ENCODE data around the gene MYO5B.

The MYO5B gene

DNA sequence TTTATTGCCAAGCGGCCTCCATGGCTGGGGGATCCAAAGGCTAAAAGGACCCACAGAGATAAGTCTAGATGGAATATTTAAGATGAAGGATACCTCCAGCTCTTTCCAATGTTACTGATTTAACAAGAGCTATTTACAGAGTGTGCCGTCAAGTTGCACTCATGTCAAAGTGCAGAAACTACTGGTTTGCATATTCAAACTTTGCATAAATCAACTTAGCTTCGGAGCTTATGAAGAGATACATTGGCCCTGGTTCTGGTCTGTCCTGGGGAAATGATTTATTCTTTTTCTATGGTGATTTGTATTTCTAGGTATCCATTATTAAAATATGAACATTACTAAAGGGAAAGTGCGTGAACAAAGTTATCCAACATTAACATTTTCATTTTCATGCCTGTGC lies 14.4 kb upstream of the MYO5B start:
- TF ChIP-seq, protein P1, sequence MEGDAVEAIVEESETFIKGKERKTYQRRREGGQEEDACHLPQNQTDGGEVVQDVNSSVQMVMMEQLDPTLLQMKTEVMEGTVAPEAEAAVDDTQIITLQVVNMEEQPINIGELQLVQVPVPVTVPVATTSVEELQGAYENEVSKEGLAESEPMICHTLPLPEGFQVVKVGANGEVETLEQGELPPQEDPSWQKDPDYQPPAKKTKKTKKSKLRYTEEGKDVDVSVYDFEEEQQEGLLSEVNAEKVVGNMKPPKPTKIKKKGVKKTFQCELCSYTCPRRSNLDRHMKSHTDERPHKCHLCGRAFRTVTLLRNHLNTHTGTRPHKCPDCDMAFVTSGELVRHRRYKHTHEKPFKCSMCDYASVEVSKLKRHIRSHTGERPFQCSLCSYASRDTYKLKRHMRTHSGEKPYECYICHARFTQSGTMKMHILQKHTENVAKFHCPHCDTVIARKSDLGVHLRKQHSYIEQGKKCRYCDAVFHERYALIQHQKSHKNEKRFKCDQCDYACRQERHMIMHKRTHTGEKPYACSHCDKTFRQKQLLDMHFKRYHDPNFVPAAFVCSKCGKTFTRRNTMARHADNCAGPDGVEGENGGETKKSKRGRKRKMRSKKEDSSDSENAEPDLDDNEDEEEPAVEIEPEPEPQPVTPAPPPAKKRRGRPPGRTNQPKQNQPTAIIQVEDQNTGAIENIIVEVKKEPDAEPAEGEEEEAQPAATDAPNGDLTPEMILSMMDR (IDR thresholded peaks at IDR 0.05; ENCODE audit: insufficient read depth, low read length, missing control alignments): no peak
- H3K4me3 ChIP-seq (ENCODE audit: low read depth, low read length): no peak overlapping the region
- ChIA-PET CTCF (no interaction called here), POLR2A (interaction anchor here (0.6 kb wide), 1 partner anchor 234 kb away, joined by 3 read pairs; no protein-coding TSS in a partner anchor)
- no peak for DNase-seq (ENCODE audit: low read depth, low spot score)

DNA sequence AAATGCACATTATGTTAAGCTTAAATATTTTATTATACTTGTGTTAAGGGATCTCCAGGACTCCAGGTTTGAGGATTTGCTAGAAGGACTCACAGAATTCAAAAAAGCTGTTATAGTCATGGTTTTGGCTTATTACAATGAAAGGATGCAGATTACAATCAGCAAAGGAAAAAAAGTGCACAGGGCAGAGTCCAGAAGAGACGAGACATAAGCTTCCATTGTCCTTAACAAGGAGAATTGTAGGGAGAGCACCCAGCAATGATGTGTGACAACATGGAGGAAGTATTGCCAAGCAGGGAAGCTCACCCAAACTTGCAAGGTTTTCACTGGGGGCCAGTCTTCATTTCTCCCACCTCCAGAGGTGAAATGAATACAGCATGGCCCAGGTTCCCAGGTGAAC lies 12.8 kb upstream of the MYO5B start:
- no peak overlapping the region for H3K4me3 ChIP-seq (ENCODE audit: low read depth, low read length)
- no peak for DNase-seq (ENCODE audit: low read depth, low spot score)
- ChIA-PET POLR2A (no interaction called here), CTCF (interaction anchor here (1.1 to 1.4 kb wide), 4 partner anchors 11 to 197 kb away, joined by 3 to 5 read pairs (median 3); no protein-coding TSS in a partner anchor)
- TF ChIP-seq, protein P1 (IDR thresholded peaks at IDR 0.05; ENCODE audit: insufficient read depth, low read length, missing control alignments): no peak

DNA sequence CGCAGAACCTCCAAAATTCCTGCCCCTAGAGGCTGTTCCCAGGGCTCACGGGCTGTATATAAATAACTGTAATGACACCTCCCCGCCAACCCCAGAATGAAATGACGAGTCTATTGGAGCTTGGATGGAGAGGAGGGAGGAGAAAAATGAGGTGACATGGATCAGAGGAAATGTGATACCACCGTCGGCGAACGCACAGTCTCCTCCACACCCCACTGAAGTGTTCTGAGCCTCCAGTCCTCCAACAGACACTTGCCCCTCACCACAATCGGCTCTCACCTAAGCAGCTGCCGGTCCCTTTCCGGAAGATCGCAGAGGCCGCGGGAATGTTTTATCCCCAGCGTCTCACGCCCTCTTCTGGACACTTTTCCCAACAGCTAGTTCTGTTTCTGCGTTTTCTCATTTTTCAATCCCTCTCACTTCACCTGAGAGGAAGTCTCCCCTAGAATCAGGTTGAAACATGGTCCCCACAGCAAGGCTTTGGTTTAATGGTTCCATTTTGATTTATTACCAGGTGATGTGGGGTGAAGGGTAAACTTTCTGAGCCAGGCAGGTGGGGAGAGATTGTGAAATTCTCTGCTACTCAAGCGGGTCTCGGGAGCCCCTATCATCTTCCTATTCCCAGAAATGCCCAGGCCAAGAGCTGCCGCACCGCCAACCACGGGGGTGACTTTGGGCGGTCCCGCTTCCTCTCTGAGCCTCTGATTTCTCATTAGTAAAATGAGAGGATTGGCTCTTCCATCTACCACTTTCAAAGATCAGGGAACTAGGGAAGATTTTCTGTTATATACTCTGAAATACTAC lies 9.1 kb upstream of the MYO5B start:
- DNase-seq (ENCODE audit: low read depth, low spot score): no peak
- POLR2A ChIA-PET: no interaction called here
- no peak overlapping the region; the same call in 1 of the 2 replicates for H3K4me3 ChIP-seq (ENCODE audit: low read depth, low read length)
- TF ChIP-seq, protein P1 (IDR thresholded peaks at IDR 0.05; ENCODE audit: insufficient read depth, low read length, missing control alignments): peak; percentile 59
- CTCF ChIA-PET: interaction anchor here (0.8 to 4.2 kb wide), 17 partner anchors 9 to 694 kb away, joined by 3 to 17 read pairs (median 4); partner anchors contain the start of gene MYO5B

DNA sequence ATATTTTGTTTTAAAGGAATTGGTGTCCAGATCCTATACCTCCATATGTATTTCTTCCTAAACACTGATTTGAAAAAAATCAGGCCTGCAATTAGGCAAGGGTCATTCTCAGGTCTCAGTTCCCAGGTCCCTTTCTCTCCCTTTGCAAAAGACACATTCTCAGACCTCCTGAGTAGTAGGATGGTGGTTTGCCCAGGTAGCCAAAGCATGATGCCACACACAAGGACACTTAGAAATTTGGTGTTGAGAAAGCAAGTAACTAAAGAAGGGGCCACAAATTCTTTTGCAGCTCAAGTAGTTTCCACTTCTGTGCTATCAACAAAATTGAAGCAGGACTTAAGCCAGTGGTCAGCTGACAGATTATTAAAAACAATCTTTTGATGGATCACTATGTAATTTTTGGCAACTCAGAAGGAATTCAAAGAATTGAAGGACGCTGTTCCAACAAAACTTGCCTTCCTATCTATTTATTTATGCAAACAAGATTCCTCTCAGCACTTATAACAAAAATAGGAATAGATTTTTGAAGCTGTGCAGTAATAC lies 6.6 kb upstream of the MYO5B start:
- CTCF ChIA-PET: interaction anchor here (2.1 to 4.2 kb wide), 2 partner anchors 17 to 155 kb away, joined by 7 to 17 read pairs; no protein-coding TSS in a partner anchor
- TF ChIP-seq, protein P1 (IDR thresholded peaks at IDR 0.05; ENCODE audit: insufficient read depth, low read length, missing control alignments): no peak

DNA sequence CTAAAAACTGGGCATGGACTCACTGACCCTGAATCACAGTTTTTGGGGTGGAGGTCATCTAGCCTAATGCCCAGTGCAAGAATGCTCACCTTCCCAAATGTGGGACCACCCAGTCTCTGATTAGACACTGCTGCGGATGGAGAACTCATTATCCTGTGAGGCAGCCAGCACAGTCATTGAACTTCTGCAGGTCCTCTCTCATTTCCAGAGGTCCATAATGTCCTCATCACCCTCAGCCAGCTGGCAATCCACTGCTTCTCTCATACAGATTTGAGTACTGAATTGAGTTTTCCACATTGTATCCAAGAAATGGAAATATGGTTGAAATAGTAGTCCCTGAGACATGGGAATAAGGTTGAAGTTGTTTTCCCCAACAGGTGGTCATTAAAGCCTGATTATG lies 5.0 kb upstream of the MYO5B start:
- CTCF ChIA-PET: no interaction called here
- H3K4me3 ChIP-seq (ENCODE audit: low read depth, low read length): no peak overlapping the region
- TF ChIP-seq, protein P1 (IDR thresholded peaks at IDR 0.05; ENCODE audit: insufficient read depth, low read length, missing control alignments): no peak
- POLR2A ChIA-PET: no interaction called here
- DNase-seq (ENCODE audit: low read depth, low spot score): no peak

More for the DNA sequence above, 6.6 kb upstream of the MYO5B start:
- POLR2A ChIA-PET: no interaction called here
- no peak overlapping the region for H3K4me3 ChIP-seq (ENCODE audit: low read depth, low read length)
- no peak for DNase-seq (ENCODE audit: low read depth, low spot score)

DNA sequence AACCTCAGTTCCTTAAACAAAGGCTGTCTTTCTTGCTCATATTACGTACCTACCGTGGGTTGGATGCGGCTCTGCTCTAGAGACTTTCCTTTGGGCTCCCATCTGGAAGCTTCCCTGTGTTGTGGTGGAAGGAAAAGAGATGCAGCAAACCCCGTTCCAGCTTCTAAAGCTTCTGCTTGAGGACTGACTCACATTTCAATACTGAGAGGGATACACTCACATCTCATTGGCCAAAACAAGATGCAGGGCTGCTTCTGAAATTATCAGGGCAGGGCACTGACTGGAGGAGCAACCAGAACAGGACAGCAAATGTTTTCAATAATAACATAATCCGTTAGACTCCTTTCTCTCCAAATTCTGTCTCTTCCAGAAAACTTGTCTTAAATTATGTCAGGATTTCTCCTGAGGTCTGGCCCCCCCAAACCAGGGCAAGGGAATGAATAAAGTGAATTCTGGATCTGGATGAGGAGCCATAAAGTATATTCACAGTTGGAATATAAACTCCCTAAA lies 4.5 kb upstream of the MYO5B start:
- no peak overlapping the region for H3K4me3 ChIP-seq (ENCODE audit: low read depth, low read length)
- ChIA-PET CTCF (no interaction called here), POLR2A (no interaction called here)
- TF ChIP-seq, protein P1 (IDR thresholded peaks at IDR 0.05; ENCODE audit: insufficient read depth, low read length, missing control alignments): no peak
- no peak for DNase-seq (ENCODE audit: low read depth, low spot score)
